B cell (primary cell): ENCODE measurements around the gene MTUS2. TPM values are rescaled to one million over a fixed set of nuclear protein-coding genes. Genes with fewer than 3 reads are reported as not detected.

Experiments used
- ATAC-seq: fragments of 200-7000 bp; cut with Tn5 transposase; one replicate; pipeline ENCODE4 v1.10.0; 2021; ENCODE audit warnings: low read depth, mild to moderate bottlenecking, moderate number of reproducible peaks, moderate library complexity
- CTCF ChIA-PET: fragments of 350-600 bp; sonication (Branson Sonifier 250); formaldehyde crosslinking; loops from one replicate; lab custom pipeline; 2021; ENCODE audit warnings: antibody characterized with exemption, inconsistent platforms; lab: Charles Lee
- POLR2A ChIA-PET: fragments of 350-600 bp; sonication (Branson Sonifier 250); formaldehyde crosslinking; loops from one replicate; lab custom pipeline; 2021; ENCODE audit warnings: antibody characterized with exemption; lab: Charles Lee
- DNase-seq: peaks from one replicate; pipeline ENCODE4 v3.0.0; 2013
- H2AFZ ChIP-seq: 2 replicates; pipeline ENCODE4 v1.6.1; 2012; ENCODE audit warnings: mild to moderate bottlenecking, low read depth, low read length; ENCODE audit not compliant: insufficient read depth, poor library complexity, severe bottlenecking
- H3K27ac ChIP-seq, 2 donors: 1 replicate in 1 of 2; 2 replicates in 1 of 2; pipeline ENCODE4 v1.5.1; 2012 to 2013; ENCODE audit warnings: low read length in 2 of 2, mild to moderate bottlenecking in 2 of 2, moderate library complexity in 1 of 2
- H3K27me3 ChIP-seq, 4 experiments: fragments of 200-600 bp in 1 of 4; sonication (generic) in 1 of 4; replicated peaks in 1 of 4; 1 replicate in 2 of 4; 2 replicates in 2 of 4; pipeline versions ENCODE4 v1.6.1 to v1.7.0; 2013 to 2016; ENCODE audit warnings: low read length in 3 of 4, mild to moderate bottlenecking in 2 of 4, mixed read lengths in 1 of 4, moderate library complexity in 1 of 4; ENCODE audit not compliant: insufficient read depth in 4 of 4, control insufficient read depth in 3 of 4; ENCODE audit errors: control extremely low read depth in 1 of 4
- H3K36me3 ChIP-seq, 2 experiments: replicated peaks in 1 of 2; 1 replicate in 1 of 2; 2 replicates in 1 of 2; pipeline versions ENCODE4 v1.6.1 to v1.7.1; 2013; ENCODE audit warnings: low read length in 1 of 2; ENCODE audit not compliant: insufficient read depth in 2 of 2, control insufficient read depth in 1 of 2; ENCODE audit errors: control extremely low read depth in 1 of 2, extremely low read depth in 1 of 2
- H3K4me1 ChIP-seq, 2 donors: fragments of 200-600 bp in 1 of 2; sonication (generic) in 1 of 2; 1 replicate in 1 of 2; 2 replicates in 1 of 2; pipeline versions ENCODE4 v1.5.1 to v1.6.1; 2013 to 2017; ENCODE audit warnings: low read length in 2 of 2; ENCODE audit not compliant: control insufficient read depth in 2 of 2, insufficient read depth in 2 of 2
- H3K4me2 ChIP-seq: replicated peaks from 2 replicates; pipeline ENCODE3; 2012; ENCODE audit warnings: mild to moderate bottlenecking, low read depth, low read length; ENCODE audit not compliant: poor library complexity, severe bottlenecking
- H3K4me3 ChIP-seq, 5 experiments: fragments of 200-600 bp in 1 of 5; sonication (generic) in 1 of 5; 1 replicate in 3 of 5; 2 replicates in 2 of 5; pipeline versions ENCODE4 v1.5.1 to v1.7.0; 2011 to 2016; ENCODE audit warnings: low read length in 4 of 5, mild to moderate bottlenecking in 4 of 5, low read depth in 2 of 5, control low read depth in 1 of 5, moderate library complexity in 1 of 5; ENCODE audit not compliant: insufficient read depth in 1 of 5; ENCODE audit errors: control extremely low read depth in 1 of 5, extremely low read depth in 1 of 5
- H3K79me2 ChIP-seq: fragments of 200-600 bp; sonication (generic); one replicate; pipeline ENCODE4 v1.6.0; 2016; ENCODE audit warnings: low read length; ENCODE audit not compliant: control insufficient read depth, insufficient read depth
- H3K9ac ChIP-seq: fragments of 200-600 bp; sonication (generic); 2 replicates; pipeline ENCODE4 v1.6.1; 2017; ENCODE audit warnings: mild to moderate bottlenecking, low read length, moderate library complexity
- H3K9me3 ChIP-seq, 3 donors: one replicate each; pipeline versions ENCODE4 v1.6.1 to v1.7.1; 2013; ENCODE audit warnings: low read length in 2 of 3; ENCODE audit not compliant: control insufficient read depth in 2 of 3, insufficient read depth in 1 of 3; ENCODE audit errors: control extremely low read depth in 1 of 3
- H4K20me1 ChIP-seq: 2 replicates; pipeline ENCODE4 v1.6.0; 2012; ENCODE audit warnings: mild to moderate bottlenecking, low read length; ENCODE audit not compliant: insufficient read depth, control insufficient read depth, poor library complexity, severe bottlenecking
- H3K27ac Mint-ChIP-seq: one replicate; pipeline ENCODE4 v1.8.0; 2021; ENCODE audit warnings: mixed read lengths
- H3K27me3 Mint-ChIP-seq: one replicate; pipeline ENCODE4 v1.8.0; 2021; ENCODE audit warnings: mixed read lengths
- H3K4me1 Mint-ChIP-seq: one replicate; pipeline ENCODE4 v1.8.0; 2021; ENCODE audit warnings: mixed read lengths
- H3K4me3 Mint-ChIP-seq: one replicate; pipeline ENCODE4 v1.8.0; 2021; ENCODE audit warnings: mixed read lengths
- H3K9me3 Mint-ChIP-seq: one replicate; pipeline ENCODE4 v1.8.0; 2022; ENCODE audit warnings: mixed read lengths; ENCODE audit not compliant: insufficient read depth
- CTCF ChIP-seq: fragments of 200-600 bp; IDR thresholded peaks from one replicate; pipeline ENCODE4 v1.8.0; 2022; ENCODE audit warnings: antibody characterized with exemption, mild to moderate bottlenecking
- EZH2 ChIP-seq: IDR thresholded peaks from 2 replicates; pipeline ENCODE4 v1.6.1; 2012; ENCODE audit warnings: borderline replicate concordance, low read depth, mild to moderate bottlenecking, moderate library complexity, low read length; ENCODE audit not compliant: insufficient read depth, poor library complexity, severe bottlenecking
- WGBS: methylation state at CpG from one replicate; pipeline ENCODE4 v1.1.5; 2013; ENCODE audit warnings: missing lambda C conversion rate; ENCODE audit not compliant: insufficient coverage; 5-methylcytosine and 5-hydroxymethylcytosine counted together
- intact Hi-C: fragments of 100-400 bp; cut with micrococcal nuclease; formaldehyde crosslinking; loops from one replicate; pipeline ENCODE4 v1.10.0; 2022
- polyA plus RNA-seq: library from polyadenylated mRNA; depleted of rRNA; stranded (reverse); fragments of >200 nt; gene quantifications from 2 replicates; pipeline ENCODE4 v1.2.3, GENCODE V29; 2012
- total RNA-seq, 2 donors: library from RNA; stranded (reverse); fragments of 120-200 nt in 1 of 2; gene quantifications; 1 replicate in 1 of 2; 2 replicates in 1 of 2; pipeline versions ENCODE4 v1.2.3 to v1.2.4, GENCODE V29; 2013 to 2022

MTUS2 gene
- total and polyA plus RNA-seq, 2 donors (not counting 1 experiment from before 2014, with no cell fraction given): 0.12 TPM; not detected in 1

- H4K20me1 ChIP-seq: no peaks in the 10 kb centered on the region
- H2AFZ ChIP-seq: no peak overlapping the region
- no peak overlapping the region for H3K4me2 ChIP-seq
- ATAC-seq (no peak), DNase-seq (no peak)
- TF ChIP-seq CTCF (no peak), EZH2 (no peak)
- CTCF ChIA-PET: no interaction called here
- intact Hi-C loops: no loop called here
- peaks cover 2 to 8% (median 7%) of the 10 kb centered on the region in 3 donors for H3K9me3 ChIP-seq
- H3K27me3 ChIP-seq: peaks cover 0 to 6% (median 1%) of the 10 kb centered on the region in 4 experiments
- H3K27me3 Mint-ChIP-seq: peaks cover 15% of the 10 kb centered on the region
- no peak overlapping the region for H3K4me3 ChIP-seq
- H3K4me3 Mint-ChIP-seq: no peak overlapping the region
- H3K4me1 ChIP-seq: no peaks in the 10 kb centered on the region
- no peak overlapping the region for H3K27ac Mint-ChIP-seq
- no peak overlapping the region for H3K27ac ChIP-seq
- H3K9me3 Mint-ChIP-seq: peaks cover 13% of the 10 kb centered on the region
- H3K36me3 ChIP-seq: no peaks in the 10 kb centered on the region
- no CpG with 5 or more reads among the region's 2 CpGs for WGBS
- POLR2A ChIA-PET: no interaction called here
- no peak overlapping the region for H3K9ac ChIP-seq
- no peaks in the 10 kb centered on the region for H3K79me2 ChIP-seq
- no peaks in the 10 kb centered on the region for H3K4me1 Mint-ChIP-seq
These were observed 52.5 kb downstream of the MTUS2 start for GRCh38 chr13:28872427-28873176.

GRCh38 chr13:28875846-28876615 lies 55.9 kb downstream of the MTUS2 start:
- ATAC-seq (no peak), DNase-seq (no peak)
- intact Hi-C loops: no loop called here
- H3K36me3 ChIP-seq: no peaks in the 10 kb centered on the region
- no peak overlapping the region for H3K27ac ChIP-seq
- no peak overlapping the region for H3K4me2 ChIP-seq
- TF ChIP-seq CTCF (no peak), EZH2 (no peak)
- no peak overlapping the region for H3K9ac ChIP-seq
- H3K9me3 Mint-ChIP-seq: peaks cover 12% of the 10 kb centered on the region
- peaks cover 2 to 8% (median 7%) of the 10 kb centered on the region in 3 donors for H3K9me3 ChIP-seq
- no peaks in the 10 kb centered on the region for H3K4me1 ChIP-seq
- H3K27me3 ChIP-seq: peaks cover 0 to 6% (median 0%) of the 10 kb centered on the region in 4 experiments
- no peak overlapping the region for H3K27ac Mint-ChIP-seq
- no peaks in the 10 kb centered on the region for H3K4me1 Mint-ChIP-seq
- ChIA-PET CTCF (no interaction called here), POLR2A (no interaction called here)
- H2AFZ ChIP-seq: no peak overlapping the region
- no peaks in the 10 kb centered on the region for H4K20me1 ChIP-seq
- H3K4me3 Mint-ChIP-seq: no peak overlapping the region
- WGBS: 80% methylated on average over 1 of the region's 6 CpGs
- H3K79me2 ChIP-seq: no peaks in the 10 kb centered on the region
- H3K27me3 Mint-ChIP-seq: peaks cover 11% of the 10 kb centered on the region
- H3K4me3 ChIP-seq: no peak overlapping the region
